Mucosa of descending colon (tissue), 3 donors: ENCODE measurements around the gene ZMIZ1. TPM values are rescaled to one million over a fixed set of nuclear protein-coding genes. Genes with fewer than 3 reads are reported as not detected.

Experiments used
- ATAC-seq: fragments of 200-7000 bp; cut with Tn5 transposase; one replicate; pipeline ENCODE4 v1.9.1; 2020; ENCODE audit warnings: mild to moderate bottlenecking, moderate library complexity
- DNase-seq, 3 donors: peaks; one replicate each; pipeline ENCODE4 v3.0.0-alpha.2; 2020
- H3K36me3 ChIP-seq: fragments of 200-600 bp; one replicate; pipeline ENCODE4 v1.8.0; 2021; ENCODE audit warnings: low read depth, mild to moderate bottlenecking
- H3K4me1 ChIP-seq: fragments of 200-600 bp; one replicate; pipeline ENCODE4 v1.8.0; 2021; ENCODE audit warnings: low read depth, mild to moderate bottlenecking
- H3K4me3 ChIP-seq: fragments of 200-600 bp; one replicate; pipeline ENCODE4 v1.8.0; 2021; ENCODE audit warnings: mild to moderate bottlenecking
- H3K9me3 ChIP-seq: fragments of 200-600 bp; one replicate; pipeline ENCODE4 v1.8.0; 2021; ENCODE audit warnings: mild to moderate bottlenecking
- CTCF ChIP-seq: fragments of 200-600 bp; IDR thresholded peaks from one replicate; pipeline ENCODE4 v1.8.0; 2022; ENCODE audit warnings: antibody characterized with exemption, mild to moderate bottlenecking
- intact Hi-C, 2 donors: fragments of 100-400 bp; cut with DNase I in 1 of 2; cut with micrococcal nuclease in 1 of 2; formaldehyde crosslinking; loops; one replicate each; pipeline versions ENCODE4 v1.11.0 to v1.11.1; 2022; cut with DNase I, micrococcal nuclease
- total RNA-seq, 3 donors: library from RNA; stranded (reverse); fragmentation: NEBNext Ultra II Directional in 2 of 3; extraction: Animal tissue kit (Norgen Biotek cat#: 25700) in 2 of 3; gene quantifications; one replicate each; pipeline versions ENCODE4 v1.2.1 to v1.2.4, GENCODE V29; 2021 to 2023
- donor health status: DM: no; HTN: no; CAD: no; lungs with moderate emphysema.
- donor health status: DM: no; HTN: no; CAD: no.
- donor health status: DM: no; HTN: yes; CAD: no.

Gene ZMIZ1
- total RNA-seq, 3 donors from 2014 or later = 61.4 to 103 (median 89.1) TPM

- intact Hi-C loops = no loop called here
- no peaks in the 10 kb centered on the region for H3K9me3 ChIP-seq
- H3K36me3 ChIP-seq = no peaks in the 10 kb centered on the region
- no peak for TF ChIP-seq CTCF
- no peak overlapping the region for H3K4me3 ChIP-seq
- peak in 2 of 3 donors; percentile 21 to 37 for DNase-seq
- no peak for ATAC-seq
- H3K4me1 ChIP-seq = peaks cover 16% of the 10 kb centered on the region
These were observed 243.9 kb downstream of the ZMIZ1 start for GRCh38 chr10:79312601-79313187.

DNA sequence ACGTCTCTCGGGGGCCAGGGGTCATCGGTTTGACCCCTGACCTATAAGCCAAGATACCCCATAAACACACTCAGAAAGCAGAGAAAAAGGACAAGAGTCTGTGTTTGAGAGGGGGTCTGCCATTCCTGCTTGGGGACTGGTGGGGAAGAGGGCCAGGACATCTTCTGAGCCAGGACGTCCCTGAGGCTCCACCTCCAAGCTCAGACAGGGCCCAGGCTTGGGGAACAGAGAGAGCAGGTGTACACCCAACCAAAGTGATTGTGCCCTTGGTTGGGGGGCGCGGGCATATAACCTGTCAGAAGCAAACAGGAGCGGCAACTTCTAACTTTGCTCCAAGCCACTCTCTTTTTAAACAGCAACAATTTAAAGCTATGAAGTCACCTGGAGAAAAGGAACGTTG lies 244.6 kb downstream of the ZMIZ1 start:
- no peak for ATAC-seq
- no peaks in the 10 kb centered on the region for H3K9me3 ChIP-seq
- no peak for TF ChIP-seq CTCF
- no peaks in the 10 kb centered on the region for H3K36me3 ChIP-seq
- no peak overlapping the region for H3K4me3 ChIP-seq
- H3K4me1 ChIP-seq = peaks cover 16% of the 10 kb centered on the region
- intact Hi-C loops = no loop called here
- DNase-seq = peak in 1 of 3 donors; percentile 25

- DNase-seq (peak in 2 of 3 donors; percentile 33 to 53), ATAC-seq (no peak)
- H3K4me3 ChIP-seq = no peak overlapping the region
- peaks cover 16% of the 10 kb centered on the region for H3K4me1 ChIP-seq
- intact Hi-C loops = no loop called here
- TF ChIP-seq CTCF = no peak
- no peaks in the 10 kb centered on the region for H3K36me3 ChIP-seq
- no peaks in the 10 kb centered on the region for H3K9me3 ChIP-seq
These were observed 245.2 kb downstream of the ZMIZ1 start for GRCh38 chr10:79313911-79314439.

DNA sequence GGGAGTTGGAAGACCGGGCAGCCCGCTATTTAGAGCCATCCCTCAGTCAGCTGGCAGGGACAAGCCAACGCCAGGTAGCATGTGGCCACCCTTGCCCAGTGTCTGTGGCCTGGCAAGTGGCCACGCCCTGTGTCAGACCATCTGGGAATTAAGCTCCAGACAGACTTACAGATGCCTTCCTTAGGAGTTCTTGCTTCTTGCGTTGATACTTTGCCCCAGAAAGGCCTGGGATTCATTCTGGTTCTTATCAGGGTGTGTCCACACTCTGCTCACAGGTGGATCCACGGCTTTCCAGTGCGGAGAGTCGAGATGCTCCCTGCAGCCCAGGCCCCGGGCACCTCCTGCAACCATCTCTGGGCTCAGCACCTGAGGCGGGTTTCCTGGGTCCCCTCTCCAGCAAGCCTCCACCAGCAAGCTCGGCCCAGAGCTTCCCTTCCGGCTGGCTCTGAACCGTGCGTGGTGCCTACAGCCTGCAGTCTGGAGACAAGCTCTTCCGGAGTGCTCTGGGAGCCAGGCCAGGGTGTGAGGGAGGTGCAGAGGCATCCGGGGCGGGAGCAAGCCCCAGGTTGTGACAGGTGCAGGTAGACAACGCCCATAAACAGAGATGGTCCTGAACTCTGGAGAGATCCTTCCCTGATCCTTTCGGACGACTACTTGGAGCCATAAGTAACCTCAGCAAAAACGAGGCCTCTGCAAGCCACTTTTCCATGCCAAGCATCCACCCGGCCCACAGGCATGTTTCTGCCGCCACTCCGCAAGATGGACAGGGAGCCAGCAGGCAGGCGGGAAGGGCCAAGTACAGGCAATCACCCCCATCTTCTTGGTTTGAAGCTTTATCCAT lies 246.2 kb downstream of the ZMIZ1 start:
- H3K4me3 ChIP-seq = no peak overlapping the region
- H3K36me3 ChIP-seq = no peaks in the 10 kb centered on the region
- no peak for TF ChIP-seq CTCF
- H3K9me3 ChIP-seq = no peaks in the 10 kb centered on the region
- ATAC-seq = peak; percentile 58
- intact Hi-C loops = no loop called here
- H3K4me1 ChIP-seq = peaks cover 16% of the 10 kb centered on the region
- peak; percentile 46 to 64 (median 58) for DNase-seq

- H3K4me1 ChIP-seq = peaks cover 16% of the 10 kb centered on the region
- no peaks in the 10 kb centered on the region for H3K36me3 ChIP-seq
- no peak overlapping the region for H3K4me3 ChIP-seq
- H3K9me3 ChIP-seq = no peaks in the 10 kb centered on the region
- intact Hi-C loops = no loop called here
- TF ChIP-seq CTCF = no peak
- ATAC-seq = no peak
- DNase-seq = peak in 1 of 3 donors; percentile 50
These were observed 246.8 kb downstream of the ZMIZ1 start for GRCh38 chr10:79315602-79315920.
